Glutamatergic neuron (in vitro differentiated cells): ENCODE results near the gene PMPCA. TPM values are rescaled to one million over a fixed set of nuclear protein-coding genes. Genes with fewer than 3 reads are reported as not detected.

Source experiments
- DNase-seq: peaks from one replicate; pipeline ENCODE4 v3.0.0; 2022
- H3K27ac Mint-ChIP-seq: one replicate; pipeline ENCODE4 v1.8.0; 2020; ENCODE audit warnings: mild to moderate bottlenecking, mixed read lengths, inconsistent platforms; ENCODE audit not compliant: unreplicated experiment
- H3K27me3 Mint-ChIP-seq: one replicate; pipeline ENCODE4 v1.8.0; 2020; ENCODE audit warnings: mild to moderate bottlenecking, moderate library complexity, mixed read lengths, inconsistent platforms; ENCODE audit not compliant: unreplicated experiment
- H3K36me3 Mint-ChIP-seq: one replicate; pipeline ENCODE4 v1.8.0; 2020; ENCODE audit warnings: mild to moderate bottlenecking, mixed read lengths, inconsistent platforms; ENCODE audit not compliant: unreplicated experiment
- H3K4me1 Mint-ChIP-seq: one replicate; pipeline ENCODE4 v1.8.0; 2020; ENCODE audit warnings: mild to moderate bottlenecking, low read depth, mixed read lengths, inconsistent platforms; ENCODE audit not compliant: unreplicated experiment
- H3K4me3 Mint-ChIP-seq: one replicate; pipeline ENCODE4 v1.8.0; 2020; ENCODE audit warnings: mild to moderate bottlenecking, mixed read lengths, inconsistent platforms; ENCODE audit not compliant: unreplicated experiment
- H3K9me3 Mint-ChIP-seq: one replicate; pipeline ENCODE4 v1.8.0; 2020; ENCODE audit warnings: mild to moderate bottlenecking, moderate library complexity, mixed read lengths, inconsistent platforms; ENCODE audit not compliant: unreplicated experiment
- total RNA-seq: library from RNA; stranded (reverse); fragmentation: NEBNext Ultra II Directional; extraction: Animal tissue kit (Norgen Biotek cat#: 25700); gene quantifications from one replicate; pipeline ENCODE4 v1.2.1, GENCODE V29; 2021; ENCODE audit not compliant: unreplicated experiment
- TF ChIP-seq, protein P1 (sequence below): fragments of 200-600 bp; sonication (generic); IDR thresholded peaks from one replicate; pipeline ENCODE4 v1.5.0; 2021; ENCODE audit not compliant: partially characterized antibody, unreplicated experiment

PMPCA gene
- total RNA-seq, 1 donor from 2014 or later: 69.0 TPM

GRCh38 chr9:136426787-136427186 is 16.3 kb downstream of the PMPCA start:
- Mint-ChIP-seq H3K27ac (no peak overlapping the region), H3K4me3 (no peak overlapping the region), H3K4me1 (peaks cover 7% of the 10 kb centered on the region), H3K9me3 (no peaks in the 10 kb centered on the region), H3K36me3 (no peaks in the 10 kb centered on the region), H3K27me3 (peaks cover 3% of the 10 kb centered on the region)
- TF ChIP-seq, protein P1, sequence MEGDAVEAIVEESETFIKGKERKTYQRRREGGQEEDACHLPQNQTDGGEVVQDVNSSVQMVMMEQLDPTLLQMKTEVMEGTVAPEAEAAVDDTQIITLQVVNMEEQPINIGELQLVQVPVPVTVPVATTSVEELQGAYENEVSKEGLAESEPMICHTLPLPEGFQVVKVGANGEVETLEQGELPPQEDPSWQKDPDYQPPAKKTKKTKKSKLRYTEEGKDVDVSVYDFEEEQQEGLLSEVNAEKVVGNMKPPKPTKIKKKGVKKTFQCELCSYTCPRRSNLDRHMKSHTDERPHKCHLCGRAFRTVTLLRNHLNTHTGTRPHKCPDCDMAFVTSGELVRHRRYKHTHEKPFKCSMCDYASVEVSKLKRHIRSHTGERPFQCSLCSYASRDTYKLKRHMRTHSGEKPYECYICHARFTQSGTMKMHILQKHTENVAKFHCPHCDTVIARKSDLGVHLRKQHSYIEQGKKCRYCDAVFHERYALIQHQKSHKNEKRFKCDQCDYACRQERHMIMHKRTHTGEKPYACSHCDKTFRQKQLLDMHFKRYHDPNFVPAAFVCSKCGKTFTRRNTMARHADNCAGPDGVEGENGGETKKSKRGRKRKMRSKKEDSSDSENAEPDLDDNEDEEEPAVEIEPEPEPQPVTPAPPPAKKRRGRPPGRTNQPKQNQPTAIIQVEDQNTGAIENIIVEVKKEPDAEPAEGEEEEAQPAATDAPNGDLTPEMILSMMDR: no peak
- no peak for DNase-seq

DNA sequence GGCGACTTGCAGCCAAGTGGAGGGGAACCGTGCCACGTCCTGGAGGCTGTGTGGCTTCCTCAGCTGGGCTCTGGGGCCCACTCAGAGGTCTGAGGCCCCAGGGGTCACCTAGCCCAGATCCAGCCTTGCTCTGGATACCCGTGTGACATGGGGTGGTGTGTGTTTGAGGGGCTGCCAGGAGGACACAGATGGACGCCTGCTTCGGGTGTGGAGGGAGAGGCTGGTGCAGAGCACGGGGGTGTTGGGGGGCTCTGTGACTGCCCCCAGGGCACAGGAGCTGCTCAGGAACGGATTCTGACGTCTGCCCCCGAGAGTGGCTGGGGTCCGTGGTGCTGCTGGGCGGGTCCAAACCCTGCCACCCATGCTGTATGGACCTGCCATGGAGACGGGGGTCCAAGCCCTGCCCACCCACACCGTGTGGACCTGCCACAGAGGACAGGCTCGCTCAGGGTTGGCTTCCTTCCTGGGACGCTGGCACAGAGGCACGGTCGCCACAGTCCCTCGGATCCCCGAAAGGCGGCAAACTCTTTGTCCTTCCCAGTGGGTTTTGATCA is 18.7 kb downstream of the PMPCA start:
- H3K4me1 Mint-ChIP-seq: peaks cover 7% of the 10 kb centered on the region
- H3K36me3 Mint-ChIP-seq: no peaks in the 10 kb centered on the region
- H3K27me3 Mint-ChIP-seq: peaks cover 3% of the 10 kb centered on the region
- no peak overlapping the region for H3K4me3 Mint-ChIP-seq
- DNase-seq: no peak
- no peaks in the 10 kb centered on the region for H3K9me3 Mint-ChIP-seq
- peak overlapping the region; percentile 84 for H3K27ac Mint-ChIP-seq
- TF ChIP-seq, protein P1: no peak

- Mint-ChIP-seq H3K4me1 (peaks cover 7% of the 10 kb centered on the region), H3K9me3 (no peaks in the 10 kb centered on the region), H3K27me3 (peaks cover 3% of the 10 kb centered on the region), H3K4me3 (no peak overlapping the region), H3K36me3 (no peaks in the 10 kb centered on the region), H3K27ac (peak overlapping the region; percentile 84)
- no peak for DNase-seq
- TF ChIP-seq, protein P1: no peak
These were observed 19.4 kb downstream of the PMPCA start for GRCh38 chr9:136429683-136430491.

- Mint-ChIP-seq H3K4me3 (no peak overlapping the region), H3K4me1 (peaks cover 7% of the 10 kb centered on the region), H3K27me3 (peaks cover 4% of the 10 kb centered on the region), H3K36me3 (no peaks in the 10 kb centered on the region), H3K9me3 (peaks cover under 1% of the 10 kb centered on the region), H3K27ac (peak overlapping the region; percentile 80)
- TF ChIP-seq, protein P1: no peak
- DNase-seq: no peak
These were observed 20.3 kb downstream of the PMPCA start for GRCh38 chr9:136430588-136431234.

DNA sequence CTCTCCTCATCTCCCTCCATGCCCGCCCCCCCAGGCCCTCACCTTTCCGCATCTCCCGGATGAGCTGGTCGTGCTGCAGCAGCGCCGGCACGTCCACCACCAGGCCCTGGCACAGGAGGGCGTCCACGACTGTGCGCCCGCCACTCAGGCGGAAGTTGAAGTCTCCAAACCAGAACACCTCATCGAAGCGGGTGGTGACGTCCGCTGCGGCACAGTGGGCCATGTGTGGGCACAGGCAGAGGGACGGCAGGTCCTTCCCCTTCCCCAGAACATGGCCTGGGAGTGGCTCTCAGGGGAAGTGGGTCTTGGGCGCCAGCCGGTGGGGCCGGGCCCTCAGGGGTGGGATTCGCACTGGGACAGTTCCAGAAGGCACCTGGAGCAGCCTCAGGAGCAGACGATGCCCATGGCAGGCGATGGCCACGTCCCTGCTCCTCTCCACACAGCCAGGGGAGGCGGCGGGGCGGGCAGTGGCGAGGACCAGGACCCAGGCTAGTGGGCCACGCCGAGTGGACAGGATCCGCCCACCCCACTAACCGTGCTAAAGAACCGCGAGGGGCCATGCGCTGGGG is 21.4 kb downstream of the PMPCA start:
- H3K4me3 Mint-ChIP-seq: no peak overlapping the region
- H3K9me3 Mint-ChIP-seq: peaks cover 3% of the 10 kb centered on the region
- no peak overlapping the region for H3K27ac Mint-ChIP-seq
- H3K27me3 Mint-ChIP-seq: peaks cover 9% of the 10 kb centered on the region
- DNase-seq: no peak
- TF ChIP-seq, protein P1: no peak
- H3K4me1 Mint-ChIP-seq: peaks cover 14% of the 10 kb centered on the region
- H3K36me3 Mint-ChIP-seq: no peaks in the 10 kb centered on the region
